ENCODE measurements around the gene ATL2.
"Not testable (repeated sequence)": the region's sequence is repeated elsewhere in the genome, so short reads cannot be mapped to it uniquely, and the experiment has no call there.

ATL2 gene

DNA sequence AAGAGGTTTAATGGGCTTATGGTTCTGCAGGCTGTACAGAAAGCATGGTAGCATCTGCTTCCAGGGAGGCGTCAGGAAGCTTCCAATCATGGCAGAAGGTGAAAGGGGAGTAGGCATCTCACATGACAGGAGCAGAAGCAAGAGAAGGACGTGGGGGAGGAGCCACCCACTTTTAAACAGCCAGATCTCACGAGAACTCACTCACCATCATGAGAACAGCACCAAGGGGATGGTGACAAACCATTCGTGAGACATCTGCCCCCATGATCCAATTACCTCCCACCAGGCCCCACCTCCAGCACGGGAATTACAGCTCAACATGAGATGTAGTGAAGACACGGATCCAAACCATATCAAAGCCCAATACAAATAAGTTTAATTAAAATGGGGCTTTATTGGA is 113.8 kb downstream of the ATL2 start:
- TF ChIP-seq, protein P1, sequence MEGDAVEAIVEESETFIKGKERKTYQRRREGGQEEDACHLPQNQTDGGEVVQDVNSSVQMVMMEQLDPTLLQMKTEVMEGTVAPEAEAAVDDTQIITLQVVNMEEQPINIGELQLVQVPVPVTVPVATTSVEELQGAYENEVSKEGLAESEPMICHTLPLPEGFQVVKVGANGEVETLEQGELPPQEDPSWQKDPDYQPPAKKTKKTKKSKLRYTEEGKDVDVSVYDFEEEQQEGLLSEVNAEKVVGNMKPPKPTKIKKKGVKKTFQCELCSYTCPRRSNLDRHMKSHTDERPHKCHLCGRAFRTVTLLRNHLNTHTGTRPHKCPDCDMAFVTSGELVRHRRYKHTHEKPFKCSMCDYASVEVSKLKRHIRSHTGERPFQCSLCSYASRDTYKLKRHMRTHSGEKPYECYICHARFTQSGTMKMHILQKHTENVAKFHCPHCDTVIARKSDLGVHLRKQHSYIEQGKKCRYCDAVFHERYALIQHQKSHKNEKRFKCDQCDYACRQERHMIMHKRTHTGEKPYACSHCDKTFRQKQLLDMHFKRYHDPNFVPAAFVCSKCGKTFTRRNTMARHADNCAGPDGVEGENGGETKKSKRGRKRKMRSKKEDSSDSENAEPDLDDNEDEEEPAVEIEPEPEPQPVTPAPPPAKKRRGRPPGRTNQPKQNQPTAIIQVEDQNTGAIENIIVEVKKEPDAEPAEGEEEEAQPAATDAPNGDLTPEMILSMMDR (IDR thresholded peaks at IDR 0.05; ENCODE audit: extremely low read depth, missing control alignments), result no peak
- DNase-seq (ENCODE audit: low spot score), result no peak

DNA sequence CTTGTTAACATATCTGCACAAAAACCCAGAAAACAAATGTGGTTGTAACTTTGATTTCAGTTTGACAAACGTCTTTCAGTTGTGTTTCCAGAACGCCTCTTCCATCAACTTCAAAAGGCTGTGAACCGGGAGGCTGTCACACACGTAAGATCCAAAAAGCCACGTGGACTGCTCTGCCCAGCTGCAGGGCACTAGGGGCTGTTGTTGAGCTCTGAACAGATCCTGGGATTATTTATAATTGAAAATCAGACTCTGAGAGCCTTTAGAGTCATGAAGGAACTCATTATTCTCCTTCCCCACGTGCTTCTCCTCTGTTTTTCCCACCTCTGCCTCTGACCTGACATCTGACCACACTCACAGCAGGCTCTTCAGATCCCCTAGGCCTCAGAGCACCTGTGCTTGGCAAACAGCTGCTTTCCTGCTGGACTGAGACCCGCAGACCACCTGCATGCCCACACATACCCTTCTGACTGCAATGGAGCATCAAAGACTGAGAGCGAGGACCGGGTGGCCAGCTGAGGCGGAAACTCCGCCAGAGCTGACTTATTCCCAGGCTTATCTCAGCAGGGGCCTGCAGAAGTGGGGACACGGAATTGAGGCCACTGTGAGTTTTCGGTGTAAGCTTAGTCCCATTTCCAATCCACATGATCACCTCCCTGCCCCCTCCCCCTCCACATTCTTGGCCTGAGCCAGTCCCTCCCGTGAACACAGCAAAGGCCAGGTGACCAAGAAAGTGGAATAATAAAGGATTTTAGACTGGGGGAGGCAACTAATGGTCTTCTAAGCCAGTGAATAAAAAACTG is 114.8 kb downstream of the ATL2 start:
- DNase-seq (ENCODE audit: low spot score), result peak; percentile 26
- TF ChIP-seq, protein P1 (IDR thresholded peaks at IDR 0.05; ENCODE audit: extremely low read depth, missing control alignments), result no peak

DNA sequence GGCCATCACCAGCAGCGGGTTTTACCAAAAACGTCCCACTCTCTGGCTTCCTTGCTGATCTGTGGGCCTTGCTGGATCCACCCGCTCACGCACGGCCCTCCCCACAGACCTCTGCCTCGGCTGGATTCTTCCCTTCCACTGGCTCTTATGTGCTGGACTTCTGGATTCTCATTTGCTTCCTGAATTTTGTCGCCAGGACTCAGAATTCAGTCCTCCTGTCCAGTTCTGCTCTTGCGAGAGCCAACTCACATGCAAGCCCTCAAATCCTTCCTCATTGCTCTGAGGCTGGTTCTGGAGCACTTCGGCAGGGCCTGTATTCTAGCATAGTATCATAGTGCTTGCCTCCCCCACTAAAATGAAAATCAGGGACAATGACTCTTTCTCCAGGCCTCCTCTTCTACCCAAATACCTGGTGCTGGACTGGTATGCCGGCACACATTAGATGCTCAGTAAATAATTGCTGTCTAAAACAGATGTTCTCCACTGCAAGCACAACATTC is 115.5 kb downstream of the ATL2 start:
- TF ChIP-seq, protein P1 (IDR thresholded peaks at IDR 0.05; ENCODE audit: extremely low read depth, missing control alignments), result no peak
- no peak for DNase-seq (ENCODE audit: low spot score)

DNA sequence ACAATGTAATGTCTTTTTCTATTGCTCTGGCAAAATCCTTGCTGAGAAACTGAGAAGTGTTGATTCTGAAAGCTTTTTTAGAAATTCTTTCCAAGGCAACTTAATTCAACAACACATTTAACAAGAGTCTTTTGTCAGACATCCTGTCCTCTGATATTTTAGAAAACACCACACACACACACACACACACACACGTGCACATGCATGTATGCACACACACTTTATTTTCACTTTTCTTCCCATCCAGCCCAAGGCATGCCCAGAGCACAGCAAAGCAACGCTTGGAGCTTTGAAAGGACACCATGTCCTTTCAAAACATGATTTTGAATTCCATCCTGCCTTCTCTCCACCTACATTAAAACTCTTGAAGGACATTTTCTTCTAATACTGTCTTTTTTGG is 116.1 kb downstream of the ATL2 start:
- TF ChIP-seq, protein P1 (IDR thresholded peaks at IDR 0.05; ENCODE audit: extremely low read depth, missing control alignments), result no peak
- no peak for DNase-seq (ENCODE audit: low spot score)

DNA sequence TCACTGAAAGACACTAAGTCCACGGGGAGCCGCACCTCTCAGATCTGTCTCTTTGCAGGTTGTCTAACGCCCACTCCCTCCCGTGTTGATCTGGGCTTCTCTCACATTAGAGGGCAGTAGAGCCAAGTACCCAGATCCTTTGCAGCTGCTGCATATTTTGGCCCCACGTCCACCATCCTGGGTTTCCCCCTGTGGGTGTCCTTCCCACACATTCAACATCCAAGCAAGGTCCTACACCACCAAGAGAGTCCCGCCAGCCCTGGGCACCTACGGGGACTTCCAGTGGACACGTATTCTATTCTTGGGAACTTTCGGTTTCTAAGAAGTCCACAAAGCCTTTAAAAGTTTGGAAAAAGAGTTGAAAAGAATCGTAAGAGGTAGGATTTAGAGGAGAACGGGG is 116.6 kb downstream of the ATL2 start:
- TF ChIP-seq, protein P1 (IDR thresholded peaks at IDR 0.05; ENCODE audit: extremely low read depth, missing control alignments), result no peak
- DNase-seq (ENCODE audit: low spot score), result peak; percentile 22

- no peak for DNase-seq (ENCODE audit: low spot score)
Measured at GRCh38 chr2:38259311-38259710, 117.8 kb downstream of the ATL2 start.

GRCh38 chr2:38257680-38258079 is 119.4 kb downstream of the ATL2 start:
- not testable (repeated sequence) for DNase-seq (ENCODE audit: low spot score)

More at GRCh38 chr2:38259311-38259710, 117.8 kb downstream of the ATL2 start:
- TF ChIP-seq, protein P1 (IDR thresholded peaks at IDR 0.05; ENCODE audit: extremely low read depth, missing control alignments), result no peak

DNA sequence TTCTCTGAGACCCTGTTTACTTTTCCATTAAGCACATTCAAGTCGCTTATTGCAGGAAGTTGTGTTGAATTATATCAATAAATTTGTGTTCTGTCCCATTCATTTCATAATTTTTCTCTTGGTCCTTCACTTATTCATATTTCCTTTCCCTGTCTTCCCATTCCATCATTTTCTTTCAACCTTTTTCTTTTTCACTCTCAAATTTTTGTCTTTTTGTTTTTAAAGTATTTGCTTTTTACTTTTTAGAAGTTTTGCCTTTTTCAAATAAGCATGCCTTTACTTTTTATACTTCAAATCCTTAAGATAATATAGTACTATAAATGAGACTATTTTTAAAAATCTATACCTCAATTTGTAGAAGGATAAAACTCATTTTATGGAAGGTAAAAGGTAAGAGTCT is 120.5 kb downstream of the ATL2 start:
- no peak for DNase-seq (ENCODE audit: low spot score)
- TF ChIP-seq, protein P1 (IDR thresholded peaks at IDR 0.05; ENCODE audit: extremely low read depth, missing control alignments), result no peak

Data from GM20000 (cell line).